Measurements from ENCODE around the gene KCNK3. TPM values are rescaled to one million over a fixed set of nuclear protein-coding genes. Genes with fewer than 3 reads are reported as not detected.

KCNK3 gene
- total and polyA plus RNA-seq, 2 of the 13 experiments (the other 11 are each of a cell fraction or from before 2014, with no cell fraction given): not detected

GRCh38 chr2:26757873-26758789 lies 65.6 kb downstream of the KCNK3 start (continued):
- TF ChIP-seq TP53 (CRISPR knock-in tag; conservative IDR thresholded peaks at IDR 0.05): no peak
- TF ChIP-seq EP300 (IDR thresholded peaks at IDR 0.05; ENCODE audit: low read depth in 2 of 2, low read length in 2 of 2): peak in 1 of 2 experiments; percentile 73; a peak in 2 of 4 replicates
- TF ChIP-seq EP300 (CRISPR knock-in tag; IDR thresholded peaks at IDR 0.05; ENCODE audit: borderline replicate concordance): peak; percentile 93
- TF ChIP-seq RARA (CRISPR knock-in tag; IDR thresholded peaks at IDR 0.05): peak; percentile 87
- no peak for TF ChIP-seq ZIK1 (CRISPR knock-in tag; IDR thresholded peaks at IDR 0.05; ENCODE audit: borderline replicate concordance, low read depth)
- no peak for TF ChIP-seq ZFP41 (CRISPR knock-in tag; IDR thresholded peaks at IDR 0.05; ENCODE audit: borderline replicate concordance)
- TF ChIP-seq ZNF564 (CRISPR knock-in tag; IDR thresholded peaks at IDR 0.05): no peak
- no peak for TF ChIP-seq RORA (CRISPR knock-in tag; IDR thresholded peaks at IDR 0.05)
- no peak for TF ChIP-seq ASH2L (IDR thresholded peaks at IDR 0.05; ENCODE audit: insufficient read length, low read depth, low read length)
- TF ChIP-seq ZNF543 (CRISPR knock-in tag; IDR thresholded peaks at IDR 0.05): no peak
- no peak for TF ChIP-seq TIGD3 (CRISPR knock-in tag; IDR thresholded peaks at IDR 0.05; ENCODE audit: borderline replicate concordance)
- no peak for TF ChIP-seq ZNF251 (CRISPR knock-in tag; IDR thresholded peaks at IDR 0.05)
- no peak for TF ChIP-seq MEF2D (CRISPR knock-in tag; IDR thresholded peaks at IDR 0.05)
- no peak for TF ChIP-seq RFXAP (CRISPR knock-in tag; IDR thresholded peaks at IDR 0.05; ENCODE audit: borderline replicate concordance)
- no peak for TF ChIP-seq HCFC1 (IDR thresholded peaks at IDR 0.05; ENCODE audit: low read depth, low read length)
- TF ChIP-seq ZC3H4 (CRISPR knock-in tag; IDR thresholded peaks at IDR 0.05; ENCODE audit: borderline replicate concordance): no peak
- no peak for TF ChIP-seq ZSCAN25 (CRISPR knock-in tag; IDR thresholded peaks at IDR 0.05)
- TF ChIP-seq ZBTB3 (CRISPR knock-in tag; IDR thresholded peaks at IDR 0.05; ENCODE audit: borderline replicate concordance, low read depth): no peak
- TF ChIP-seq CEBPG (CRISPR knock-in tag; IDR thresholded peaks at IDR 0.05): peak; percentile 89
- TF ChIP-seq GRHL1 (CRISPR knock-in tag; conservative IDR thresholded peaks at IDR 0.05): no peak
- TF ChIP-seq NFE2L1 (CRISPR knock-in tag; IDR thresholded peaks at IDR 0.05; ENCODE audit: borderline replicate concordance): no peak
- no peak for TF ChIP-seq ZNF530 (CRISPR knock-in tag; IDR thresholded peaks at IDR 0.05; ENCODE audit: low read depth)
- TF ChIP-seq KLF12 (CRISPR knock-in tag; IDR thresholded peaks at IDR 0.05; ENCODE audit: borderline replicate concordance): no peak
- no peak for TF ChIP-seq ZNF451 (CRISPR knock-in tag; IDR thresholded peaks at IDR 0.05)
- TF ChIP-seq KDM1A (CRISPR knock-in tag; IDR thresholded peaks at IDR 0.05): 0 out of 2 replicates have a peak, but pooled peaks have one; percentile 10
- TF ChIP-seq SNAI1 (CRISPR knock-in tag; IDR thresholded peaks at IDR 0.05; ENCODE audit: borderline replicate concordance): no peak
- no peak for TF ChIP-seq ZFP90 (CRISPR knock-in tag; IDR thresholded peaks at IDR 0.05; ENCODE audit: borderline replicate concordance)
- TF ChIP-seq TGIF2 (CRISPR knock-in tag; IDR thresholded peaks at IDR 0.05): peak; percentile 71
- no peak for TF ChIP-seq ZNF672 (CRISPR knock-in tag; IDR thresholded peaks at IDR 0.05)
- no peak for TF ChIP-seq ZSCAN20 (CRISPR knock-in tag; IDR thresholded peaks at IDR 0.05; ENCODE audit: borderline replicate concordance)

Measured in HepG2 (cell line).